K562 (cell line): ENCODE measurements around the gene SARS1. TPM values are rescaled to one million over a fixed set of nuclear protein-coding genes. Genes with fewer than 3 reads are reported as not detected.
A peak's percentile ranks its signal among the peaks of the same experiment; 100 is the strongest.

ENCODE experiments used
- BRCA1 ChIP-seq, 2 experiments: fragments of 450-650 bp in 1 of 2; sonication (generic) in 1 of 2; formaldehyde crosslinking in 1 of 2; IDR thresholded peaks; 2 replicates each; pipeline versions ENCODE4 v1.5.0 to v1.6.1; 2017 to 2020; ENCODE audit warnings: mild to moderate bottlenecking in 1 of 2, missing genetic modification reagents in 1 of 2
- HNRNPK ChIP-seq: fragments of 200-400 bp; formaldehyde crosslinking; IDR thresholded peaks from one replicate; pipeline ENCODE4 v1.6.1; 2018; ENCODE audit warnings: mild to moderate bottlenecking, low read depth, low read length; ENCODE audit not compliant: poor library complexity, severe bottlenecking
- NR2C1 ChIP-seq, 2 experiments: fragments of 450-650 bp; IDR thresholded peaks; 2 replicates each; pipeline ENCODE4 v1.6.1; 2017; ENCODE audit warnings: mild to moderate bottlenecking in 2 of 2, antibody characterized with exemption in 1 of 2, inconsistent platforms in 1 of 2, missing compliant biosample characterization in 1 of 2, missing genetic modification characterization in 1 of 2
- POLR2A ChIP-seq: fragments of 450-650 bp; conservative IDR thresholded peaks from 2 replicates; pipeline ENCODE4 v1.6.1; 2016
- POLR2AphosphoS2 ChIP-seq: IDR thresholded peaks from 2 replicates; pipeline ENCODE4 v1.6.1; 2012; ENCODE audit warnings: low read length, improper control_type of control experiment
- POLR2B ChIP-seq: fragments of 450-650 bp; IDR thresholded peaks from 2 replicates; pipeline ENCODE4 v1.6.1; 2018; ENCODE audit warnings: low read depth; ENCODE audit not compliant: partially characterized antibody
- SP1 ChIP-seq: sonication (generic); formaldehyde crosslinking; IDR thresholded peaks from 2 replicates; pipeline ENCODE4 v1.8.1; 2022; ENCODE audit warnings: mild to moderate bottlenecking, missing genetic modification reagents
- SPI1 ChIP-seq: IDR thresholded peaks from 2 replicates; pipeline ENCODE4 v1.6.1; 2011; ENCODE audit warnings: low read depth, low read length, control low read depth, borderline replicate concordance
- TFAP4 ChIP-seq: sonication (generic); formaldehyde crosslinking; IDR thresholded peaks from 2 replicates; pipeline ENCODE4 v1.8.0; 2022; ENCODE audit warnings: missing genetic modification reagents, mild to moderate bottlenecking, moderate library complexity, borderline replicate concordance
- WHSC1 ChIP-seq: IDR thresholded peaks from one replicate; pipeline ENCODE4 v1.6.1; 2012; ENCODE audit warnings: low read length, control low read depth, inconsistent platforms
- polyA plus RNA-seq, 8 experiments: library from polyadenylated mRNA; depleted of rRNA in 4 of 8; stranded (reverse) in 5 of 8; unstranded in 3 of 8; fragments of >200 nt; fragmentation: Nextera tagmentation in 2 of 8; fragmentation: Illumina TruSeq in 1 of 8; extraction: Ambion mirVana in 2 of 8; extraction: Trizol in 1 of 8; gene quantifications; 2 replicates each; pipeline versions ENCODE4 v1.2.1 to v1.2.3, GENCODE V29; 2011 to 2014; ENCODE audit warnings: inconsistent platforms in 1 of 8, missing spikeins in 1 of 8
- total RNA-seq, 7 experiments: library from RNA; depleted of rRNA in 6 of 7; stranded (reverse); fragments of >200 nt in 6 of 7; fragmentation: Illumina TruSeq in 2 of 7; extraction: Trizol in 2 of 7; gene quantifications; 2 replicates each; pipeline versions ENCODE4 v1.2.1 to v1.2.3, GENCODE V29; 2011 to 2021; ENCODE audit warnings: low replicate concordance in 1 of 7
- TF ChIP-seq, protein P1 (sequence below): conservative IDR thresholded peaks from 2 replicates; pipeline ENCODE4 v1.6.1; 2011; ENCODE audit warnings: low read depth, mild to moderate bottlenecking, low read length; ENCODE audit not compliant: control insufficient read depth
- TF ChIP-seq, protein P2 (sequence below): sonication (generic); formaldehyde crosslinking; IDR thresholded peaks from 2 replicates; pipeline ENCODE4 v1.8.1; 2023; ENCODE audit warnings: mild to moderate bottlenecking, missing genetic modification reagents

The SARS1 gene
- total and polyA plus RNA-seq, 9 of the 15 experiments (the other 6 are each of a cell fraction or from before 2014, with no cell fraction given): 221 to 623 (median 254) TPM

DNA sequence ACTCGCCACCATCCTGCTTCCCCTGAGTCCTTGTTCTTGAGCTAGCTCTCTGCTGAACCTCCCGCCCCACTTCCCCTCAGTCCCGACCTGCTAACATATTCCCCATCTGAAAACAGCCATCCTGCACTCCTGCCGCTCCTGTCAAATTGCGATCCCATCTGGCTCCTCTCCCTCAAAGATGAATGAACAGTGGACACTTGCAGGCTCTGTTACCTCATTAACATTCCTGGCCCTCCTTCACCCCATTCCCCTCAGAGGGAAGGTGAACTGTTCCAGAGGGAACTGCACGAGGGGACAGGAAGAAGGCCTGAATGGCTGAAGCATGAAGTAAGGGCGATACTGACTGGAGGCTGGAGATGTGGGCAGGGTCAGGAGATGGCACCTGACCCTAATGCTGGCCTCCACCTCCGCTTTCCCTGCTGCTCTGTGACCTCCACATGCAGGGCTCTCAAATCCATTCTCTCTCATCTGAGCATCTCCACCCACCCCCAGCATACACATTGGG is 28.2 kb downstream of the SARS1 start (continued):
- TF ChIP-seq NR2C1 (IDR thresholded peaks at IDR 0.05) (no peak), NR2C1 (tag; IDR thresholded peaks at IDR 0.05) (no peak), TFAP4 (CRISPR knock-in tag) (peak; percentile 19; the same call in 1 of the 2 replicates), HNRNPK (no peak), POLR2AphosphoS2 (peak; percentile 68; the same call in 1 of the 2 replicates), SPI1 (peak; percentile 63; the same call in 1 of the 2 replicates), POLR2B (peak; percentile 40), POLR2A (0 out of 2 replicates have a peak, but pooled peaks have one; percentile 19), WHSC1 (no peak), SP1 (CRISPR knock-in tag) (0 out of 2 replicates have a peak, but pooled peaks have one; percentile 34), BRCA1 (IDR thresholded peaks at IDR 0.05) (no peak), BRCA1 (CRISPR knock-in tag; IDR thresholded peaks at IDR 0.05) (0 out of 2 replicates have a peak, but pooled peaks have one; percentile 30)
- TF ChIP-seq, protein P1, sequence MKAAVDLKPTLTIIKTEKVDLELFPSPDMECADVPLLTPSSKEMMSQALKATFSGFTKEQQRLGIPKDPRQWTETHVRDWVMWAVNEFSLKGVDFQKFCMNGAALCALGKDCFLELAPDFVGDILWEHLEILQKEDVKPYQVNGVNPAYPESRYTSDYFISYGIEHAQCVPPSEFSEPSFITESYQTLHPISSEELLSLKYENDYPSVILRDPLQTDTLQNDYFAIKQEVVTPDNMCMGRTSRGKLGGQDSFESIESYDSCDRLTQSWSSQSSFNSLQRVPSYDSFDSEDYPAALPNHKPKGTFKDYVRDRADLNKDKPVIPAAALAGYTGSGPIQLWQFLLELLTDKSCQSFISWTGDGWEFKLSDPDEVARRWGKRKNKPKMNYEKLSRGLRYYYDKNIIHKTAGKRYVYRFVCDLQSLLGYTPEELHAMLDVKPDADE: no peak
- TF ChIP-seq, protein P2, sequence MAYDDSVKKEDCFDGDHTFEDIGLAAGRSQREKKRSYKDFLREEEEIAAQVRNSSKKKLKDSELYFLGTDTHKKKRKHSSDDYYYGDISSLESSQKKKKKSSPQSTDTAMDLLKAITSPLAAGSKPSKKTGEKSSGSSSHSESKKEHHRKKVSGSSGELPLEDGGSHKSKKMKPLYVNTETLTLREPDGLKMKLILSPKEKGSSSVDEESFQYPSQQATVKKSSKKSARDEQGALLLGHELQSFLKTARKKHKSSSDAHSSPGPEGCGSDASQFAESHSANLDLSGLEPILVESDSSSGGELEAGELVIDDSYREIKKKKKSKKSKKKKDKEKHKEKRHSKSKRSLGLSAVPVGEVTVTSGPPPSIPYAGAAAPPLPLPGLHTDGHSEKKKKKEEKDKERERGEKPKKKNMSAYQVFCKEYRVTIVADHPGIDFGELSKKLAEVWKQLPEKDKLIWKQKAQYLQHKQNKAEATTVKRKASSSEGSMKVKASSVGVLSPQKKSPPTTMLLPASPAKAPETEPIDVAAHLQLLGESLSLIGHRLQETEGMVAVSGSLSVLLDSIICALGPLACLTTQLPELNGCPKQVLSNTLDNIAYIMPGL (CRISPR knock-in tag): 0 out of 2 replicates have a peak, but pooled peaks have one; percentile 56
